SK-N-MC (cell line): ENCODE measurements around the gene STK39.

Experiments
- EZH2 ChIP-seq: fragments of 200-600 bp; sonication (generic); IDR thresholded peaks from one replicate; pipeline ENCODE4 v1.6.1; 2017; ENCODE audit warnings: antibody characterized with exemption
- FOXP2 ChIP-seq: optimal IDR thresholded peaks from 2 replicates; pipeline ENCODE3; 2011; ENCODE audit warnings: mild to moderate bottlenecking, moderate library complexity; ENCODE audit not compliant: insufficient read depth; ENCODE audit errors: extremely low read length, control extremely low read depth
- POLR2AphosphoS5 ChIP-seq: IDR thresholded peaks from 2 replicates; pipeline ENCODE4 v1.6.1; 2012; ENCODE audit warnings: mild to moderate bottlenecking, low read depth, low read length, borderline replicate concordance

DNA sequence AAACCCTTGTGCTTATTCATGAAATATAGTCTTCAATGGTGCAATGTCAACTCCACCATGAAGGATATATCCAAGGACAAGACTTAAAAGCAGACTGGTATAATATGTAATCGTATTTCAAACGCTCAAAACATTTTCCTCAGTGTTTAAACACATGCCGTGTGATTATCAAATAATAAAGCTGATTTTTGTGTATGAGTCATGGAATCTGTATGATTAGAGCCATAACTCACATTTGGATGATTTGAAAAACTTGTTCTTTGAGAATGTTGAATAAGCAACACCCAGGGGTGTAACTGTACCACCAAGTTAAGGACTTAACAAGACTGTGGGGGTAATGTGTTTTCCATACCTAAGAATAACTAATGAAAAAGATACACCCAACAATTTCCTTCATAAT lies 215.3 kb downstream of the STK39 start:
- no peak for TF ChIP-seq EZH2
- TF ChIP-seq POLR2AphosphoS5: no peak
- TF ChIP-seq FOXP2: no peak
